HepG2 (cell line): ENCODE measurements around the gene NAA15. TPM values are rescaled to one million over a fixed set of nuclear protein-coding genes. Genes with fewer than 3 reads are reported as not detected.

Experiments
- GABPB1 ChIP-seq: IDR thresholded peaks from 2 replicates; pipeline ENCODE4 v1.6.1; 2016; ENCODE audit warnings: mild to moderate bottlenecking, missing genetic modification reagents, moderate library complexity, missing compliant biosample characterization
- JUND ChIP-seq: sonication (generic); formaldehyde crosslinking; IDR thresholded peaks from 2 replicates; pipeline ENCODE4 v1.8.0; 2022; ENCODE audit warnings: mild to moderate bottlenecking, missing genetic modification reagents
- PHF21A ChIP-seq: sonication (generic); formaldehyde crosslinking; IDR thresholded peaks from 2 replicates; pipeline ENCODE4 v1.5.0; 2020; ENCODE audit warnings: mild to moderate bottlenecking, missing genetic modification reagents
- YEATS2 ChIP-seq: sonication (generic); formaldehyde crosslinking; IDR thresholded peaks from 2 replicates; pipeline ENCODE4 v1.4.0; 2020; ENCODE audit warnings: missing genetic modification reagents, borderline replicate concordance
- ZNF724P ChIP-seq: sonication (generic); formaldehyde crosslinking; IDR thresholded peaks from 2 replicates; pipeline ENCODE4 v1.8.0; 2022; ENCODE audit warnings: missing genetic modification reagents, borderline replicate concordance
- polyA plus RNA-seq, 8 experiments: library from polyadenylated mRNA; depleted of rRNA in 3 of 8; stranded (reverse) in 7 of 8; unstranded in 1 of 8; fragments of >200 nt; fragmentation: Illumina TruSeq in 4 of 8; extraction: Trizol in 4 of 8; gene quantifications; 2 replicates each; pipeline versions ENCODE4 v1.2.1 to v1.2.3, GENCODE V29; 2011 to 2016; ENCODE audit warnings: low read depth in 4 of 8, missing spikeins in 1 of 8, mixed read lengths in 1 of 8; ENCODE audit not compliant: insufficient read depth in 1 of 8
- total RNA-seq, 5 experiments: library from RNA; depleted of rRNA; stranded (reverse); fragments of >200 nt; fragmentation: Illumina TruSeq; extraction: Trizol; gene quantifications; 2 replicates each; pipeline ENCODE4 v1.2.3, GENCODE V29; 2016; ENCODE audit warnings: low read depth in 1 of 5
- TF ChIP-seq, protein P1 (sequence below): sonication (generic); formaldehyde crosslinking; IDR thresholded peaks from 2 replicates; pipeline ENCODE4 v1.8.1; 2023; ENCODE audit warnings: missing genetic modification reagents, mild to moderate bottlenecking, borderline replicate concordance
- TF ChIP-seq, protein P2 (sequence below), 2 experiments: sonication (generic) in 1 of 2; formaldehyde crosslinking in 1 of 2; IDR thresholded peaks; 2 replicates each; pipeline versions ENCODE4 v1.4.0 to v1.6.1; 2016 to 2020; ENCODE audit warnings: borderline replicate concordance in 1 of 2, low read depth in 1 of 2, mild to moderate bottlenecking in 1 of 2, missing genetic modification reagents in 1 of 2
- TF ChIP-seq, protein P3 (sequence below): sonication (generic); formaldehyde crosslinking; IDR thresholded peaks from 2 replicates; pipeline ENCODE4 v1.4.0; 2020; ENCODE audit warnings: missing genetic modification reagents
- TF ChIP-seq, protein P4 (sequence below): sonication (generic); formaldehyde crosslinking; IDR thresholded peaks from 2 replicates; pipeline ENCODE4 v1.4.0; 2020; ENCODE audit warnings: mild to moderate bottlenecking, missing genetic modification reagents

NAA15 gene
- total and polyA plus RNA-seq, 2 of the 13 experiments (the other 11 are each of a cell fraction or from before 2014, with no cell fraction given) = 6.2 to 50.2 TPM

DNA sequence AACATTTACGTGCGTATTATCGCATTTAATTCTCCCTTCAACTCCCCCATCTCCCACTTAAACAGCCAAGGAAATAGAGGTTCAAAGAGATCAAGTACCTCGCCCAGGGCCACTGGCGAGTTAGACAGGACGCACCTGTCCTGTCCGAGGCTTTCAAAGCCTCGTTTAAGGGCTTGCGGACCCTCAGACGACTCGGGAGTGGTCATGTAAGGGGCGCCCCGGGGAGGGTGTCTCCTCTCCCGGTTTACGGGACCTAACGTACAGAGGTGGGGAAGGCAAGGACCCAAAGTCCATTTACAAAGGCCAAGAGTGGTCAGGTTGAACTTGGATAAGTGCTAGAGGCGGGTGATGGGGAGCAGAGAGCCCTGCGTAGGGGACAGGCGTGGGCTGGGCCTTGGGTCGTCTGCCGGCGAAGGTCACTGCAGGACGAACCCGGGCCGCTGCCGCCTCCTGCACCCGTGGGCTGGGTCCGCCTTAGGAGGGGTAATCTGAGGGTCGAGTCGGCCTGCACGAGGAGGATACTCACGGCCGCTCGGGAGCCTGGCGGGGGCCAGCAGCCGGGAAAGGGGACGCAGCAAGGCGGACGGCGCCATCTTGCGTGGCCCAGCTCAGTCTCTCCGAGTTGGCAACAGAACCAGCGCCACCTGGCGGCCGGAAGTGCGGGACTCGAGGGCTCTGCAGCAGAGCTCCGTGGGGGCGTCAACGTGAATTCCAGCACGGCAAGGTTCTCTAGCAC lies 5.9 kb upstream of the NAA15 start (continued):
- TF ChIP-seq, protein P1, sequence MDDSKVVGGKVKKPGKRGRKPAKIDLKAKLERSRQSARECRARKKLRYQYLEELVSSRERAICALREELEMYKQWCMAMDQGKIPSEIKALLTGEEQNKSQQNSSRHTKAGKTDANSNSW (CRISPR knock-in tag) = peak; percentile 93; the same call in 1 of the 2 replicates
- TF ChIP-seq, protein P2, sequence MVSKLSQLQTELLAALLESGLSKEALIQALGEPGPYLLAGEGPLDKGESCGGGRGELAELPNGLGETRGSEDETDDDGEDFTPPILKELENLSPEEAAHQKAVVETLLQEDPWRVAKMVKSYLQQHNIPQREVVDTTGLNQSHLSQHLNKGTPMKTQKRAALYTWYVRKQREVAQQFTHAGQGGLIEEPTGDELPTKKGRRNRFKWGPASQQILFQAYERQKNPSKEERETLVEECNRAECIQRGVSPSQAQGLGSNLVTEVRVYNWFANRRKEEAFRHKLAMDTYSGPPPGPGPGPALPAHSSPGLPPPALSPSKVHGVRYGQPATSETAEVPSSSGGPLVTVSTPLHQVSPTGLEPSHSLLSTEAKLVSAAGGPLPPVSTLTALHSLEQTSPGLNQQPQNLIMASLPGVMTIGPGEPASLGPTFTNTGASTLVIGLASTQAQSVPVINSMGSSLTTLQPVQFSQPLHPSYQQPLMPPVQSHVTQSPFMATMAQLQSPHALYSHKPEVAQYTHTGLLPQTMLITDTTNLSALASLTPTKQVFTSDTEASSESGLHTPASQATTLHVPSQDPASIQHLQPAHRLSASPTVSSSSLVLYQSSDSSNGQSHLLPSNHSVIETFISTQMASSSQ (IDR thresholded peaks at IDR 0.05; ENCODE audit: low read depth) = no peak
- TF ChIP-seq, protein P2 (CRISPR knock-in tag; IDR thresholded peaks at IDR 0.05; ENCODE audit: borderline replicate concordance) = peak; percentile 62; the same call in 1 of the 2 replicates
- TF ChIP-seq YEATS2 (CRISPR knock-in tag) (peak; percentile 59; the same call in 1 of the 2 replicates), ZNF724P (CRISPR knock-in tag) (peak; percentile 33; the same call in 1 of the 2 replicates), JUND (0 out of 2 replicates have a peak, but pooled peaks have one; percentile 41), PHF21A (peak; percentile 2; the same call in 1 of the 2 replicates), GABPB1 (CRISPR knock-in tag) (peak; percentile 95)
- TF ChIP-seq, protein P3, sequence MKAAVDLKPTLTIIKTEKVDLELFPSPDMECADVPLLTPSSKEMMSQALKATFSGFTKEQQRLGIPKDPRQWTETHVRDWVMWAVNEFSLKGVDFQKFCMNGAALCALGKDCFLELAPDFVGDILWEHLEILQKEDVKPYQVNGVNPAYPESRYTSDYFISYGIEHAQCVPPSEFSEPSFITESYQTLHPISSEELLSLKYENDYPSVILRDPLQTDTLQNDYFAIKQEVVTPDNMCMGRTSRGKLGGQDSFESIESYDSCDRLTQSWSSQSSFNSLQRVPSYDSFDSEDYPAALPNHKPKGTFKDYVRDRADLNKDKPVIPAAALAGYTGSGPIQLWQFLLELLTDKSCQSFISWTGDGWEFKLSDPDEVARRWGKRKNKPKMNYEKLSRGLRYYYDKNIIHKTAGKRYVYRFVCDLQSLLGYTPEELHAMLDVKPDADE = no peak
- TF ChIP-seq, protein P4, sequence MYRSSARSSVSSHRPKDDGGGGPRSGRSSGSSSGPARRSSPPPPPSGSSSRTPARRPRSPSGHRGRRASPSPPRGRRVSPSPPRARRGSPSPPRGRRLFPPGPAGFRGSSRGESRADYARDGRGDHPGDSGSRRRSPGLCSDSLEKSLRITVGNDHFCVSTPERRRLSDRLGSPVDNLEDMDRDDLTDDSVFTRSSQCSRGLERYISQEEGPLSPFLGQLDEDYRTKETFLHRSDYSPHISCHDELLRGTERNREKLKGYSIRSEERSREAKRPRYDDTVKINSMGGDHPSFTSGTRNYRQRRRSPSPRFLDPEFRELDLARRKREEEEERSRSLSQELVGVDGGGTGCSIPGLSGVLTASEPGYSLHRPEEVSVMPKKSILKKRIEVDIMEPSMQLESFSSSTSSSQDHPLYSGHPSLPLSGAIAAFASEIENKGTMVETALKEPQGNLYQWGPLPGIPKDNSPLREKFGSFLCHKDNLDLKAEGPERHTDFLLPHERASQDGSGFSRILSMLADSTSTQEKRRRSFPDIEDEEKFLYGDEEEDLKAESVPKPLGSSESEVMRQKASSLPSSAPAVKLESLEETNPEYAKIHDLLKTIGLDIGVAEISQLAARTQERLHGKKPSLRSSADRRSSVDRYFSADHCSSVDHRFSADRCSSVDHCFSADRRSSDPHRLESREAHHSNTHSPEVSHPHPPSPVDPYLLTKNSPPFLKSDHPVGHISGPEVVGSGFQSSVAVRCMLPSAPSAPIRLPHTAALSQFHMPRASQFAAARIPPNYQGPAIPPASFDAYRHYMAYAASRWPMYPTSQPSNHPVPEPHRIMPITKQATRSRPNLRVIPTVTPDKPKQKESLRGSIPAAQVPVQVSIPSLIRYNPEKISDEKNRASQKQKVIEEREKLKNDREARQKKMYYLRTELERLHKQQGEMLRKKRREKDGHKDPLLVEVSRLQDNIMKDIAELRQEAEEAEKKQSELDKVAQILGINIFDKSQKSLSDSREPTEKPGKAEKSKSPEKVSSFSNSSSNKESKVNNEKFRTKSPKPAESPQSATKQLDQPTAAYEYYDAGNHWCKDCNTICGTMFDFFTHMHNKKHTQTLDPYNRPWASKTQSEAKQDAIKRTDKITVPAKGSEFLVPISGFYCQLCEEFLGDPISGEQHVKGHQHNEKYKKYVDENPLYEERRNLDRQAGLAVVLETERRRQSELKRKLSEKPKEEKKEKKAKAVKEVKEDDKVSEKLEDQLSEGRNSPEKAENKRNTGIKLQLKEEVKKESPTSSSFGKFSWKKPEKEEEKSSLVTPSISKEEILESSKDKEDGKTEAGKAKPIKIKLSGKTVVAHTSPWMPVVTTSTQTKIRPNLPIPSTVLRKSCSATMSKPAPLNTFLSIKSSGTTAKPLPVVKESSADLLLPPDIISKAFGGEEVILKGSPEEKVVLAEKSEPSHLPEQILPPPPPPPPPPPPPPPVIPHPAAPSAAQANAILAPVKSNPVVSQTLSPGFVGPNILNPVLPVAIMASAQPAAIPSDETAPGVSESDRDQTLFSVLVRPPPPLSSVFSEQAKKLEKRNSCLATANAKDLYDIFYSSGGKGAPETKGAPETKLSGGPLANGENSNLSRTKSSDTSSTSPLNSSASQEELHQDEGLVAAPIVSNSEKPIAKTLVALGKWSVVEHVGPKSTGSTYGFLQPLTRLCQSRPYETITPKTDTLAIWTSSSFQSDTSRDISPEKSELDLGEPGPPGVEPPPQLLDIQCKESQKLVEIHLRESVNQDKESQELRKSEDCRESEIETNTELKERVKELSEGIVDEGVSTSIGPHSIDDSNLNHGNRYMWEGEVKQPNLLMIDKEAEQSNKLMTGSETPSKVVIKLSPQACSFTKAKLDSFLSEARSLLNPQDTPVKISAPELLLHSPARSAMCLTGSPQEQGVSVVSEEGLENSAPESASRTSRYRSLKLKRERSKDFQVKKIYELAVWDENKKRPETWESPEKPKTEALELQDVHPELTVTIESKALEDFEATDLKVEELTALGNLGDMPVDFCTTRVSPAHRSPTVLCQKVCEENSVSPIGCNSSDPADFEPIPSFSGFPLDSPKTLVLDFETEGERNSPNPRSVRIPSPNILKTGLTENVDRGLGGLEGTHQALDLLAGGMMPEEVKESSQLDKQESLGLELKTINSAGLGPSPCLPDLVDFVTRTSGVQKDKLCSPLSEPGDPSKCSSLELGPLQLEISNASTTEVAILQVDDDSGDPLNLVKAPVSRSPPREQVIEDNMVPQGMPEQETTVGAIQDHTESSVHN (CRISPR knock-in tag) = no peak
